NCI-H2107 treated with DMSO at 0.1 percent for 48 hours (cell line): ENCODE results near the gene TTC28.

Experiments used
- DNase-seq: peaks from one replicate; lab custom pipeline; 2025; ENCODE audit not compliant: unreplicated experiment; lab: John Stamatoyannopoulos, UW

The TTC28 gene

GRCh38 chr22:28016781-28017557 lies 662.7 kb downstream of the TTC28 start:
- DNase-seq = no peak

GRCh38 chr22:28015676-28016601 lies 663.7 kb downstream of the TTC28 start:
- no peak for DNase-seq

- DNase-seq = no peak
These were observed 664.6 kb downstream of the TTC28 start for GRCh38 chr22:28015046-28015425.

GRCh38 chr22:28014211-28015045 lies 665.2 kb downstream of the TTC28 start:
- DNase-seq = peak; percentile 81

- DNase-seq = no peak
These were observed 666.0 kb downstream of the TTC28 start for GRCh38 chr22:28013611-28014010.

- DNase-seq = no peak
These were observed 666.7 kb downstream of the TTC28 start for GRCh38 chr22:28012832-28013460.

DNA sequence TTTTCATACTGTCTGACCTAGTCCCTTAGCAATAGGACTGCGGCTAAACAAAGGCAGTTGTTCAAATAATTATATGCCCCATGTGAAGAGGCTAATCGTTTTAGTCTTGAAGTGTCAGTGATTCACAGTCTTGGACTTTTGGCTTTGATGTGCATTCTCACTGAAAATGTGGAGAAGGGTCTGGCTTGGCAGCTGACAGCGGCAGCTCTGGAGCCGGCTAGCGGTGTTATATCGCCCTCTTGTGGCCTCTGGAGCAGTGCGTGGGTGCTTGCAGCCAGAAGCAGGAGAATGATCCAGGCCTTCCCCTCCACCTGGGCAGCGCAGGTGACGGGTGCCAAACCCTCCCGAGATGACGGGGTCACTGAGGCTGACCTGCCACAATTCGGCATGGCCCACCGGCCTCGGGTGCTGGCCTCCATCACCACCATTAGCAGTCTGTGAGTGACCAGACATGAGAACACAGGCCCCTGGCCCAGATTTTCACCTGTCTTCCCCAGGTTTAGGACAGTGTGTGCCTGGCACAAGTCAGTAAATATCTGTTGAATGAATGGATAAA lies 670.3 kb downstream of the TTC28 start:
- peak; percentile 43 for DNase-seq

DNA sequence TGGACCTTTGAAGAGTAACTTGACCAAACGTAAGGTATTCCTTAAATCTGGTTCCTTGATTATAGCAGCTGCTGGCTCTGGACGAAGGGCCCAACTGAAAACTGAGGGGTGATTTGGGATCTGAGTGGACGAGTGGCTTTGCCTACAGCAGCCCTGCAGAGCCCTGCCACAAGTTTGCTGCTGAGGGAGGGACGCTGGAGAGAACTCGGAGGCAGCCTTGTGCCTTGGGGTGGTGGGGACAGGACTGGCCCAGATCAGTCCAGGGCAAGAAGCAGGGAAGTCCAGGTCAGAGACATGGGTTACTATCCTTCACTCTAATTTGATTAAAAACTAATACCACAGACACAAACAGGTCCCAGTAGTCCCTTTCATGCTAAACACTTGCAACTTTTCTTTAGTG lies 671.0 kb downstream of the TTC28 start:
- DNase-seq = no peak

DNA sequence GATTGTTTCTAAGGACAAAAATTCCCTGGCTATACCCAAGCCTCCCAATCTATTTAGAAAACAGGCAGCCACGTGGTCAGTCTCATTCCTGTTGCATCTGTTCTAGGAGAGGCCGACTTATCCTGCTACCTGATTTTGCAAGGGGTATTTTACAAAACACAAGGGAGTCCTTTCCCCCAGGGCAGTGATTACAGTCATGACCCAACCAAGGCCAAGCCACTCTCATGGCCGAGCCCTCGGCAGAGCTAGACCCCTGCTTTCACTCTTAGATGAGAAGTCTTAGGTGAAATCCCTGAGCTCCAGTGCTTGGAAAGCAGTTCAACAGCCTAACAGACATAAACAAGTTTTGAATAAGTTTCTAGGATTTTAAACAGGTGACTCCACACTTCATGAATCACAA lies 671.6 kb downstream of the TTC28 start:
- DNase-seq = no peak

DNA sequence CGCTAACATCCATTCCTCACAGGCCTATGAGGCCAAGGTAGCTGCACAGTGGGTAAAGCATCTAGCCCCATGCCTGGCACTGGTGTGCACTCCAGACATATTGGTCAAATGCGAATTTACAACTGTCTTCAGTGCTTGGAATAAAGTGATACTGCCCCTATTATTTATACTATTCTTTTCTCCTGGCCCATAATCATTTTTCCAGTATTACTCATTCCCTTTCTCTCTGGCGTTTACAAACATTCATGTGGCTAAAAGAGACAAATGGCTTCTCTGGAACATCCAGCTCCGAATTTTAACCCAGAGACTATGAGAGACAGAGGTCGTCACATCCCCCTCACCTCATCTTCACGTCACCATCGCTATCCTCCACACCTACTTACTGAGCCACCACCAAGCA lies 673.4 kb downstream of the TTC28 start:
- DNase-seq = no peak

GRCh38 chr22:28005513-28005912 lies 674.1 kb downstream of the TTC28 start:
- no peak for DNase-seq

GRCh38 chr22:28004021-28004420 lies 675.6 kb downstream of the TTC28 start:
- no peak for DNase-seq

DNA sequence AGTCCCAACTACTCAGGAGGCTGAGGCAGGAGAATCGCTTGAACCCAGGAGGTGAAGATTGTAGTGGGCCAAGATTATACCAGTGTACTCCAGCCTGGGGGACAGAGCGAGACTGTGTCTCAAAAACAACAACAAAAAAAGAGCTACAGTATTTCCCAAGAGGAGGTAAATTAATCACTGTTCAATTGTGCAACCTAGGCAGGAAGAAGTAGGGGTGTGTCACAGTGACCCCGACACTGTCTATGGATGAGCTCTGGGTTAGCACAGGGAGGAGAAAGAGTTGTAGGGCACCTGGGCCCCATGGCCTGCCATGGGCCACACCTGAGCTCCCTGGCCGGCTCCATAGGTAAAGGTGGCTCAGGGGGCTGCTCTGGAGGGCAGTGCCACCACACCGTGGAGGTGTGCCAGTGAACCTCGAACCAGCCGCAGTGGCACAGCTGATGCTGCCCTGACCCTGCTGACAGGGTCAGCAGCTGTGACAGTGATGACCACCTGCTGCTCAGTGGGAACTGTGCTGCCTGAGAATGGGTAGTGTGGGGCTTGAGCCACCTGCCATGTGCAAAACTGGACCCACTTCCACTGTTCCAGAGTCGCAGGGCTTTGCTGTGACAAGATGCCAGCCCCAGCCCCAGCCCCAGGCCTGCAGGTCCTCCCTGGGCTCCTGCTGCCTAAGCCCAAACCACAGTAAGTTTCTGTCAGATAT lies 676.6 kb downstream of the TTC28 start:
- no peak for DNase-seq

- DNase-seq = no peak
These were observed 677.4 kb downstream of the TTC28 start for GRCh38 chr22:28002181-28002700.

- DNase-seq = no peak
These were observed 678.3 kb downstream of the TTC28 start for GRCh38 chr22:28001171-28001835.

DNA sequence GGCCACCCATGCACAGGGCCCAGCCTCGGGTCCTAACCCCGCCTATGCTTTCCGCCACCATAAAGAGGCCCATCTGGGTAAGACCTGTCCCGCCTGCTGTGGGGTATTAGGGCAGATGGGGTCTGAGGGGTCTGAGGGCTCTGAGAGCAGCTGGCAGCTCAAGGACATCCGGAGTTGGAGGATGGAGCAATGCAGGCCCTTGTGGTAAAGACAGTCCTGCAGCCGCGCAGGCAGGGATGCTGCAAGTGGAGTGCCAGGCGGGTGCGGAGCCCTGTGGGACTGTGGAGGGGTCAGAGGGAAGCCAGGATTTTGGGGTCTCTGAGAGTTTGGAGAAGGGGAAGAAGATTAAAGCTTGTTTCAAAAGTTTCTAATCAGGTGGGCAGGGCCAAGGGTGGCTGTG lies 679.3 kb downstream of the TTC28 start:
- no peak for DNase-seq

DNA sequence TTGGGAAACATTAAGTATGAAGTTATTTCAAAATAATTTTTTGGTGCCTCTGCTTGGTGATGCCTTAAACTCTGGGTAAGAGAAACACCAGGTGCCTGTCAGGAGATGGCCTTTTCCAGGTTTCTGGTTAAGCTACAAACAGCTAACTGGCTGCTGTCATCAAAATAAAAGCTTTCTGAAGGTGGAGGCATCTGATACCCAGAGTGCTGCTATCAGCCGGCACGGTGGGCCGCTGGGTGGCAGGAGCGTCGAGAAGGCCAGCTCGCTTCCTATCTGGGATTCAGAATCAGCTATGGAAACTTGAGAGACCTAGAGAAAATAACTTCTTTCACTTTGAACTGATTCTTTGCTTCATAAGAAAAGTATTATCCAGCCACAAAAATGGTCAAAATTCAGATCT lies 679.8 kb downstream of the TTC28 start:
- DNase-seq = no peak

- DNase-seq = no peak
These were observed 680.9 kb downstream of the TTC28 start for GRCh38 chr22:27998511-27999410.
